Ramos (cell line): Measurements from ENCODE around the gene STAB1.

Experiments used
- in situ Hi-C: fragments of 300-500 bp; cut with MboI; formaldehyde crosslinking; loops from one replicate; pipeline ENCODE4 v1.14.3; 2022; ENCODE audit warnings: low sequenced_read_pairs; ENCODE audit not compliant: unreplicated experiment

STAB1 gene

GRCh38 chr3:52558436-52558835 lies 63.3 kb downstream of the STAB1 start:
- in situ Hi-C loops: no loop called here

- in situ Hi-C loops: no loop called here
These were observed 66.0 kb downstream of the STAB1 start for GRCh38 chr3:52561028-52561747.

GRCh38 chr3:52563984-52564383 lies 68.8 kb downstream of the STAB1 start:
- in situ Hi-C loops: no loop called here

GRCh38 chr3:52568069-52568468 lies 72.9 kb downstream of the STAB1 start:
- in situ Hi-C loops: no loop called here

DNA sequence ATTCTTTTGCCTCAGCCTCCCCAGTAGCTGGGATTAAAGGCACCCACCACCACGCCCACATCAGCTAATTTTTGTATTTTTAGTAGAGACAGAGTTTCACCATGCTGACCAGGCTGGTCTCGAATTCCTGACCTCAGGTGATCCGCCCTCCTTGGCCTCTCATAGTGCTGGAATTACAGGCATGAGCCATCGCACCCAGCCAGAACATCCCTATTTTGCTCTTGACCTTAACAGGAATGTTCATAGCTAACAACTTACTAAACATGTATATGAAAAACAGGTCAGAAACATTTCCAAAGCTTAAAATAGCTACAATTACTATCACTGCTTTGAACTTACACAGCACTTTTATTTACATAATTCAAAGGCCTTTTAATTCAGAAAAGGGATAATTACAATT lies 74.9 kb downstream of the STAB1 start:
- in situ Hi-C loops: no loop called here

GRCh38 chr3:52572221-52572620 lies 77.1 kb downstream of the STAB1 start:
- in situ Hi-C loops: no loop called here
